HG02678 (cell line): ENCODE data around the gene CCDC89.
"Not testable (repeated sequence)": the region's sequence is repeated elsewhere in the genome, so short reads cannot be mapped to it uniquely, and the experiment has no call there.

ENCODE experiments used
- ATAC-seq: cut with Tn5 transposase; IDR thresholded peaks from one replicate; pipeline ENCODE4 v1.9.1; 2021; ENCODE audit warnings: mild to moderate bottlenecking, moderate library complexity; ENCODE audit not compliant: unreplicated experiment

Gene CCDC89

DNA sequence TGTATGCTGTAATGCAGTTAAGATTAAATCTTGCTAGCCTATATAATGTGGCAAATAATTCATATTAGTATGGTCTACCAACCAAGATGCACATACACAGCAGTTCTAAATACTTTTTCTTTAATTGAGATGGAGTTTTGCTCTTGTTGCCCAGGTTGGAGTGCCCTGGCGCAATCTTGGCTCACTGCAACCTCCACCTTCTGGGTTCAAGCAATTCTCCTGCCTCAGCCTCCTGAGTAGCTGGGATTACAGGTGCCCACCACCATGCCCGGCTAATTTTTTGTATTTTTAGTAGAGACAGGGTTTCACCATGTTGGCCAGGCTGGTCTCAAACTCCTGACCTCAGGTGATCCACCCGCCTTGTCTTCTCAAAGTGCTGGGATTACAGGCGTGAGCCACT, 31.7 kb downstream of the CCDC89 start:
- not testable (repeated sequence) for ATAC-seq

DNA sequence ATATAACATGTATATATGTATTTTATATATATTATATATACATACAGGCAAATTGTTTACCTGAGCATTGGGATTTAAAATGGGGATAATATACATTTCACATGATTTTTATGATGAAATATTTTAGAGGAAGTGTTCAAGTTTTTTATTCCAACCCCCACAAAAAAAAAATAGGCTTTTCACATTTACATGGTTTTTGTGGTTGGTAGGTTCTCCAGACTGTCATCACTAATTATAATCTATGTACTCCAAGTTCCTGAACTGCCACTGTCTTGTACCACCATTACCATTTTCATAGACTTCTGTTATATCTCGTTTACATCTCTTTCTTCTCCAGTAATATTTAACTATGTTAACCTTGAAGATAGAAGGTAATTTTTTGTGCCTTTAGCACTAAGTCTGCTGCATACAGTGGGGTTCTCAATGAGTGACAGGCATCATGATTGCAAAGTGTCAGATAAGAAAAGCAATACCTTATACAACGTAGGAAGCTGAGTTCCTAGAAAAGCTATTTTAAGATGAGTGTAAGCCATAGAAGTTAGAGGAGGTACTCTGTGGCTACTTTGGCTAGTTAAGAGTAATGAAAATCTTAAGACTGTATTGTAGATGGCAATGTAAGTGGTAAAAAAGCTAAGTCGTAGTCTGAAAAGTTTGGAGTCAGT, 33.1 kb downstream of the CCDC89 start:
- ATAC-seq = no peak

DNA sequence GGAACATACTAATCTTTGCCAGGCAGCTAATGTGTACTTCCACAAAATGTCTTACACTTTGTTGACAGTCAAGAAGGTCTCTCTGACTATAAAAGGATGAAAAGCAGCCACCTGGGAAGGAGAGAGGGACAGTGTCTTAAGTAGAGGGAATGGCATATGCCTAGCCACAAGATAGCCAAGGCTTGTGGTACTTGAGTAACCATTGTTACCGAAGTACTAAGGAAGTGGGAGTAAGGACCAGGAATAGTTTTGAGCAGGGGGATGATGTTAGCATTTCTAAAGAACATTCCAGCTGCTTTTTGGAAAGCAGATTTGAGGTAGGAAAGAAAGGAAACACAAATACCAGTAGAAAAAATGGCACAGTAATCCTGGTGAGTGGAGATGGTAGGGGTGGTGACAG, 34.9 kb downstream of the CCDC89 start:
- ATAC-seq = no peak

DNA sequence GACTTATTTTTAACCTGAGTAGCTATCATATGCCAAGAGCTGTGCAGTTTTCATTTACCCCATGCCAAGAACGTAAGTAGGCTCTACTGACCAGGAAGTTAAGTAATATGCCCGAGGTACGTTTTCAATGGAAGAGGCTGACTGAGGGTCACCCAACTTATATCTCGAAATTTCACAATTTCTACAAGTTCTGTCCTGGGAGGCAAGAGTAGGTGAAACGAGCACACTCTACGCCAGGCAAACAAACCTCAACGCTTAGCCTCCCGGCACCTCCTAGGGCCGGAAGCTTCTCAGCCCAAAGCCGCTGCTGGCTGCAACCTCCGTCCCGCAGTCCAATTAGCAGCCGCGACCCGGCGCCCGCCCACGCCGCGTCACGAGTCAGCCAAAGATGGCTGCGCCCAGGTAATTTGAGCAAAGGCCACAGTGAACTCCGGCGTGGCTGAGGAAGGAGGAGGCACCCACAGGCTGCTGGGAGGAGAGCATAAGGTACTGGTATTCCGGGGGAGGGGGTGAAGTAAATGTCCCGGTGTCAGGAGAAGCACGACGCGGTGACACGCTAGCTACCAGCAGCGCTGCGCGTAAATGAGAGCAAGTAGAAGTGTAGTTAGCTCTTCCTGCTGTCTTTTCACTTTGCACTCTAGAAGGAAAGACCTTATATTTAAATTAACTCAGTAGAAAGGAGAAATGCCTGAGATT, 38.2 kb downstream of the CCDC89 start, which contains the start of gene TMEM126A:
TMEM126A (plus strand) TSS at position 364 of the 696 bp plus-strand sequence. CDS start 2,289 bp downstream, outside the sequence.
- peak; percentile 100 for ATAC-seq

DNA sequence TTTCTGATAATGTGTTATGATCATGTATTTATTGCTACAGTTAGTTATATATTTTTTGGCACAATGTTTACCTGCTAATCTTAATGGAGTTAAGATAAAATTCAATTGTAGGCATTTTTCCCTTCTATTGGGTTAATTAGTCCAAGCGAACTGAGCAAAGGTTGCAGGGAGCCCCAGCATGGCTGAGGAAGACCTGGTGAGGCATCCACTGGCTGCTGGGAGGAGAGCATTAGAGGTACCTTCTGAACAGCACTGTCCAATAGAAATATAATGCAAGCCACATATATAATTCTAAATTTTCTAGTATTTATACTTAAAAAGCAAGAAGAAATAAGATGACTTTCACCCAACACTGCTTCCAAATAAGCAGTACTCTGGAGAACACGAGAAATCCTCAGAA, 38.9 kb downstream of the CCDC89 start:
- ATAC-seq = no peak

DNA sequence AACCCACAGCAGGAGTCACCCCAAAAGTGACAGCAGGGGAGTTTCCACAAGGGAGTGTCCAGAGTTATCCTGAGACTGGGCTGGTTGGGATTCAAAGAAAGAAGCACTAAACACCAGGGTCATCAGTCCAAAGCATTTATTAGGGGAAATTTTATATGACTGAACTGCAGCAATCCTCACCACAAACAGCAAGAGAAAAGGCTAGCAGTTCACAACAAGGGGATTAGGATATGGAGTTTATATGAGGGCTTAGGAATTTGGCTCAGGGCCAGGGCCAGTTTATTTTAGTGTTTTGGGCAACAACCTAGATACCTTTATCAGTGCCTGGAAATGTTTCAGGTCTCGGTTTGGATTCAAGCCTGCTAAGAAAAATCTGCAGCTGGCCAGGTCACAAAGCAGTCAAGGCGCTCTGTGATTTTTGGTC, 42.8 kb downstream of the CCDC89 start:
- ATAC-seq = no peak

DNA sequence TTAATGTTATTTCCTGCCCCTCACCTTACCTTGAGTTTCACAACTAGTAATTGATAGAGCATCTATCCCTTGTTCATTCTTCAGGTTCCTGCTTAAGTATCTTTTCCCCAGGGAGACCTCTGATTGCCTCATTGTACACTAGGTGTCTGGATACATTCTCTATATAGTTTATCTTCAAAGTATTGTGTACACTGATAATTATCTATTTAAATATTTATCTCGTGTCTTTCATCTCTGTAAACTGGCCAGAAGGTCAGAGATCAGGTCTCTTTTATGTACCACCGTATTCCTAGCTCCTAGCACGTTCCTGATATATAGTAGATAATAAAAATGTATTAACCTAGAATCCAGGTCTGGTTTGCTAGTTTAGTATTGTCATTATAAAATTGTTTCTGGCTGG, 51.2 kb downstream of the CCDC89 start:
- no peak for ATAC-seq
